KBM-7 (cell line): Measurements from ENCODE around the gene HESX1.

Experiments
- DNase-seq: peaks from one replicate; pipeline ENCODE4 v3.0.0-alpha.2; 2015
- in situ Hi-C: fragments of 300-500 bp; cut with MboI; formaldehyde crosslinking; loops from 2 replicates; pipeline ENCODE4 v1.14.3; 2020; ENCODE audit warnings: low sequenced_read_pairs, low pct_unique_long_range_greater_than_20kb, mixed read lengths

Gene HESX1

GRCh38 chr3:57169872-57170623 is 29.7 kb downstream of the HESX1 start:
- DNase-seq = peak; percentile 67
- in situ Hi-C loops = no loop called here

GRCh38 chr3:57169108-57169507 is 30.7 kb downstream of the HESX1 start:
- in situ Hi-C loops = no loop called here
- DNase-seq = no peak

GRCh38 chr3:57168151-57168550 is 31.6 kb downstream of the HESX1 start:
- no peak for DNase-seq
- in situ Hi-C loops = no loop called here

GRCh38 chr3:57166660-57167059 is 33.1 kb downstream of the HESX1 start:
- in situ Hi-C loops = no loop called here

GRCh38 chr3:57165641-57166040 is 34.1 kb downstream of the HESX1 start:
- no peak for DNase-seq
- in situ Hi-C loops = no loop called here

More at GRCh38 chr3:57166660-57167059, 33.1 kb downstream of the HESX1 start:
- no peak for DNase-seq

- DNase-seq = no peak
- in situ Hi-C loops = no loop called here
Observed at GRCh38 chr3:57164657-57165573, 34.9 kb downstream of the HESX1 start, which contains the start of gene IL17RD. Gene IL17RD, minus strand, starts transcription at chr3:57165353. Its CDS starts 67 bp downstream, at chr3:57165286.

- DNase-seq = no peak
Observed at GRCh38 chr3:57164217-57164656, 35.5 kb downstream of the HESX1 start.

GRCh38 chr3:57163751-57164150 is 36.0 kb downstream of the HESX1 start:
- DNase-seq = no peak
- in situ Hi-C loops = no loop called here

More at GRCh38 chr3:57164217-57164656, 35.5 kb downstream of the HESX1 start:
- in situ Hi-C loops = no loop called here

- in situ Hi-C loops = no loop called here
- no peak for DNase-seq
Observed at GRCh38 chr3:57161915-57162314, 37.9 kb downstream of the HESX1 start.

GRCh38 chr3:57160765-57161538 is 38.8 kb downstream of the HESX1 start:
- no peak for DNase-seq
- in situ Hi-C loops = no loop called here

GRCh38 chr3:57160076-57160764 is 39.6 kb downstream of the HESX1 start:
- no peak for DNase-seq
- in situ Hi-C loops = no loop called here

GRCh38 chr3:57158813-57159738 is 40.7 kb downstream of the HESX1 start:
- peak; percentile 80 for DNase-seq
- in situ Hi-C loops = no loop called here

- no peak for DNase-seq
- in situ Hi-C loops = no loop called here
Observed at GRCh38 chr3:57158325-57158724, 41.5 kb downstream of the HESX1 start.

- in situ Hi-C loops = no loop called here
- DNase-seq = no peak
Observed at GRCh38 chr3:57157545-57157944, 42.2 kb downstream of the HESX1 start.

GRCh38 chr3:57155310-57155643 is 44.5 kb downstream of the HESX1 start:
- no peak for DNase-seq
- in situ Hi-C loops = no loop called here

- in situ Hi-C loops = no loop called here
Observed at GRCh38 chr3:57154470-57155309, 45.1 kb downstream of the HESX1 start.

More at GRCh38 chr3:57154470-57155309, 45.1 kb downstream of the HESX1 start:
- DNase-seq = no peak
